SK-N-MC (cell line): Measurements from ENCODE around the gene SLC9A9.

Experiments
- DNase-seq: peaks from one replicate; pipeline ENCODE4 v3.0.0-alpha.2; 2011; ENCODE audit warnings: low read depth, low spot score
- H3K27ac ChIP-seq: fragments of 200-600 bp; sonication (generic); 2 replicates; pipeline ENCODE4 v1.5.1; 2016; ENCODE audit warnings: mixed run types
- H3K36me3 ChIP-seq: fragments of 200-600 bp; sonication (generic); 2 replicates; pipeline ENCODE4 v1.6.1; 2017; ENCODE audit warnings: antibody characterized with exemption, low read length, mixed read lengths; ENCODE audit not compliant: insufficient read depth
- H3K4me3 ChIP-seq: fragments of 200-600 bp; sonication (generic); 2 replicates; pipeline ENCODE4 v1.5.1; 2016
- H3K9ac ChIP-seq: fragments of 200-600 bp; sonication (generic); 2 replicates; pipeline ENCODE4 v1.8.0; 2017; ENCODE audit warnings: mixed run types, mixed read lengths; ENCODE audit not compliant: insufficient read length
- H3K9me3 ChIP-seq: fragments of 200-600 bp; sonication (generic); 2 replicates; pipeline ENCODE4 v1.6.1; 2017; ENCODE audit warnings: low read depth, mild to moderate bottlenecking, antibody characterized with exemption, low read length, moderate library complexity, mixed read lengths
- EZH2 ChIP-seq: fragments of 200-600 bp; sonication (generic); IDR thresholded peaks from one replicate; pipeline ENCODE4 v1.6.1; 2017; ENCODE audit warnings: antibody characterized with exemption
- FOXP2 ChIP-seq: optimal IDR thresholded peaks from 2 replicates; pipeline ENCODE3; 2011; ENCODE audit warnings: mild to moderate bottlenecking, moderate library complexity; ENCODE audit not compliant: insufficient read depth; ENCODE audit errors: extremely low read length, control extremely low read depth
- POLR2AphosphoS5 ChIP-seq: IDR thresholded peaks from 2 replicates; pipeline ENCODE4 v1.6.1; 2012; ENCODE audit warnings: mild to moderate bottlenecking, low read depth, low read length, borderline replicate concordance

SLC9A9 gene

DNA sequence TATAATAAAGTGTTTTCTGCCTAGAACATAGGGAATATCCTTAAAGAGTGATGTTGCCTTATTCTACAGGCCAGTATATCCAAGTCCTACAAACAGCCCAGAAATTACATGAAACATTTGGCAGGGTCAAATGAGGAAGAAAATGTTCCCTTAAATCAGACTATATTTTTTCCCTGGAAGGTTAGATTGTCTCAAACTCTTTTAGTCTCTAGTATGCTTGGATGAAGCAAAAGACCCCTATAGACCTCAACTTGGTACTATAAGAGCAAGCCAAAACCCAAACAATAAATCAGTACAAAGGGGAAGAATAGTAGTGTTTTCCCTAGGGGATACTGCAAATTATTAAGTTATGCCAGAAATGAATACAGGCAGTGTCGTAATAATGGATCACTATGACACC is 310.2 kb downstream of the SLC9A9 start:
- no peak overlapping the region for H3K9ac ChIP-seq
- TF ChIP-seq POLR2AphosphoS5 (no peak), FOXP2 (no peak), EZH2 (no peak)
- H3K27ac ChIP-seq: no peak overlapping the region
- no peaks in the 10 kb centered on the region for H3K36me3 ChIP-seq
- no peak overlapping the region for H3K4me3 ChIP-seq
- H3K9me3 ChIP-seq: no peaks in the 10 kb centered on the region
- DNase-seq: no peak

DNA sequence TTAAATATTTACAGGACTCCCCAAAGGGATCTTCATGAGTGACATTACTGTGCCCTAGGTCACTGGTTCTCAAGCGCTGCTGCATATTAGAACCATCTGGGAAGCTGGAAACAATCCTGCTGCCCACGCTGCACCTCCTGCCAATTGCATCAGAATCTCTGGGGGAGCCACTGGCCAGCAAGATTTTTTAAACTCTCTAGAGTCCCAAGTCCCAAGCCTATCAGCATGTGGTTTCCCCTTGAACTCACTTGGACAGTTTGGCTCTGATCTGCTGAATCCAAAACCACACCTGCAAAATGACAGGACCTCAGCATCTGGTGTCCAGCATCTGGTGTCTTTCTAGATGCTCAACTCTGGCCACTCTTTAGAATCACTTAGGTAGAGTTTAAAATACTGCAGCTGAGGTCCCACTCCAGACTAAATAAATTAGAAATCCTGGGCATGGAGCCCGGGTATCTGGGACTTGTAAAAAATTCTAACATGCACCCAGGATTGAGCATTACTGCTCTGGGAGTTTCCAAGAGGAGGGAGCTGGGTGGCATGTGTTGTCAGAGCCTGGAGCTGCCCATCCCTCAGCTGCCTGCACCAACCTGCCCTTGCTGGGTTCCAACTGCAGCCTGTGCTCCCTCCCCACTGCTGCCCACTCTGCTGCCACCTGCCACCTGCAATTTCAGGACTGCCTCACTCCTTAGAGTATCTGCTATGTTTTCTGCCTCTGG is 311.3 kb downstream of the SLC9A9 start:
- no peak for DNase-seq
- TF ChIP-seq FOXP2: no peak
- no peak for TF ChIP-seq EZH2
- TF ChIP-seq POLR2AphosphoS5: no peak
- H3K36me3 ChIP-seq: no peaks in the 10 kb centered on the region
- H3K27ac ChIP-seq: no peak overlapping the region
- H3K9ac ChIP-seq: no peak overlapping the region
- no peak overlapping the region for H3K4me3 ChIP-seq
- no peaks in the 10 kb centered on the region for H3K9me3 ChIP-seq

DNA sequence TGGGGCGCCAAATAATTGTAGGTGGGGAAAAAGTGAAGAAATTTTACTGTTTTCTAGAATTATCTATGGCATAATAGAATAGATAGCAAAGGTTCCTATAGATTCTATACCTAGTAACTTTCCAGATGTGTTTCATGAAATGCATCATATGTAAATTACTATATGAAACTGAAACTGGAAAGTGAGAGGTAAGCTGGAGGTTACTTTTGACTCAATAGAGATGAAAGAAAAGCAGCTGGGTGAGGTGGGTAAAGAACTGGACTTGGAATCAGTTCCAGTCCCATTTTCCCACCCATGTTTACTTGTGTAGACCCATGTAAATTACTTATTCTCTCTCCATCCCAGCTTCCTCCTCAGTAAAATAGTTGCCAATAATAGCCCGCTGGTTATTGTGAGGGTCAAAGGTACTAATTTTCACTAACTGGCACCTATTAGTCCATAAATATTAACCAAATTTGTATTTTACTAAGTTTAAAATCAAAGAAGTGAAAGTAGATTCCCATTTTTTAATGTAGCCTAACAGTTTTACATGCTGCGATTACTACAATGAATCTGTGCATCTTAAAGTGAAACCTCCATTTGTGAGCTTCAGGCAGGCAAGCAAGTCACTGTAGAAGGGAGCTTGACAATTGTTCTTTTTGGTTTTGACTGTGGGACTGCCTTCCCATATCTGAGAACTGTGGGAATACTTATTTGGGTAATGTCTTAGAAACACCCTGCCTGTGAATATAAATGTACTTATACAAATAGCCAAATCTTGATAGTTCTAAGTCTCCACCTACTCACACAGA is 312.1 kb downstream of the SLC9A9 start:
- no peak for DNase-seq
- TF ChIP-seq FOXP2 (no peak), POLR2AphosphoS5 (no peak), EZH2 (no peak)
- H3K9me3 ChIP-seq: no peaks in the 10 kb centered on the region
- no peak overlapping the region for H3K4me3 ChIP-seq
- H3K36me3 ChIP-seq: no peaks in the 10 kb centered on the region
- no peak overlapping the region for H3K9ac ChIP-seq
- no peak overlapping the region for H3K27ac ChIP-seq

DNA sequence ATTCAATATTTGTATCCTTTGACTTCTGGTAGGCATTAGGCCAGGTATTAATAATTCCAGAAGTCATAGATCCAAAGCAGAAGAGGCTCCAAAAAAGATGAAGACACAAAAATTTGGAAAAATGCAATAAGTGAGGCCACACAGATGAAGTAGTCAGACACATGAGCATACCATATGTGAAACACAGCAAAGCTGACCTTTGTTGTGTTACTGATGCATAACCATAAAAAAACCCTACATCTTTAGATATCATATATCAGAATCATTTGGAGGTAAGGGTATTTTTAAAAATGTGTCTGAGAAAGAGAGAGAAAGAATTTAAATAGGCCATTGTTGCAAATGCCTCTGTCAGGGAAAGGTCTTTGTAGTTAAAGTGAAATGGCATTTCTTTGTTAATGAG is 314.9 kb downstream of the SLC9A9 start:
- Histone ChIP-seq H3K9ac (no peak overlapping the region), H3K9me3 (no peaks in the 10 kb centered on the region), H3K4me3 (no peak overlapping the region), H3K27ac (no peak overlapping the region), H3K36me3 (no peaks in the 10 kb centered on the region)
- TF ChIP-seq FOXP2 (no peak), EZH2 (no peak), POLR2AphosphoS5 (no peak)
- no peak for DNase-seq

DNA sequence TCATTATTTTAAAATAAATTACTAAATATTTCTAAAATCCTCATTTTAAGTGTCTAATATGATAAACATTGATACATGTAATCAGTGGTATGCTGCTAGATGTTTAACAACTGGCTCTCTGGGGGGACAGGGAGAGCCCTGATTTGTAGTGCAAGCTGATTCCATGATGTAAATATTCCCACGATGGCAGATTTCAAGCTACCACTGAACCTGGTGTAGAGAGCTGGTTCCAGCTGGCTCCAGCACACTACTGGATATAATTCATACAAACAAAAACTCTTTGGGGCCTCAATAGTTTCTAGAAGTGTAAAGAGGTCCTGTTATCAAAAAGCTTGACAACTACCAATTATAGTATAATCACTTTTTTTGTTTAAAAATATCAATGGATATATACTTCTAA is 316.2 kb downstream of the SLC9A9 start:
- H3K9ac ChIP-seq: no peak overlapping the region
- H3K4me3 ChIP-seq: no peak overlapping the region
- no peaks in the 10 kb centered on the region for H3K9me3 ChIP-seq
- DNase-seq: no peak
- TF ChIP-seq FOXP2: no peak
- H3K27ac ChIP-seq: no peak overlapping the region
- H3K36me3 ChIP-seq: no peaks in the 10 kb centered on the region

DNA sequence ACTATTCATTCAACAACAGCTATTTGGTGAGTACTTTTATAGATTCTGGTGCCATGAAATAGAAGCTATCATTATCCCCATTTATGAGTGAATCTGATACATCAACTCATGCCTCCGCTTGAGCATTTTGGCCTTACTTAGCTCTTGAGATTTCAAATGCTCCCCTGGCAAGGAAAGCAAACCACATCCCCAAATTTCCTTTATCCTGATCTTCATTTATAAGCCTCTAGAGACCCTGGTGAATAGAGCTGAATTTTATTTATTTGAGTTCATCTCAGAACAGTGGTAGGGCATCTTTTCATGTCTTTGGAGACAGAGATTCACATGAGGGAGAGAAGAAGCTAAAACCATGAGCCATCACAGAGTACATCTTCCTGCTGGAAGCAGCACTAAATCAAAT is 317.2 kb downstream of the SLC9A9 start:
- Histone ChIP-seq H3K27ac (no peak overlapping the region), H3K4me3 (no peak overlapping the region), H3K9ac (no peak overlapping the region), H3K9me3 (no peaks in the 10 kb centered on the region), H3K36me3 (no peaks in the 10 kb centered on the region)
- DNase-seq: no peak
- TF ChIP-seq POLR2AphosphoS5: no peak
- TF ChIP-seq EZH2: no peak
- no peak for TF ChIP-seq FOXP2

DNA sequence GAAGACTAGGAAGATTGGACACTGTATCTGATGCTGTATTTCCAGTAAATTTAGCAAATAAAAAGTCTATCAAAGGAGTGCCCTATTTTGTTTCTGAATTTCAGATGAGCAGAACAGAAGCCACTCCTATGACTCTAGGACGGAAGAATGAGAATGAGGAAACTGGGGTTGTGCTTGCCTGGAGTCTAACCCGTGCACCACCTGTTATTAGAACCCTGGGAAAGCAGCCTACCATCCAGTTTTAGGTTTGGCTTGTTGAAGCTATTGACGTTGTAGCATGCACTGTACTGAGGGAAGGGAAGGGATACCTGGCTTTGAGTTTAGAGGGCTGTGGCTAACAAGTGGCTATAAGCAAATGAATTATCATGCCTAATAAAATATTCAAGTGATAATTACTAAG is 318.5 kb downstream of the SLC9A9 start:
- no peak overlapping the region for H3K9ac ChIP-seq
- no peak for DNase-seq
- no peak overlapping the region for H3K4me3 ChIP-seq
- H3K36me3 ChIP-seq: no peaks in the 10 kb centered on the region
- TF ChIP-seq FOXP2 (no peak), POLR2AphosphoS5 (no peak), EZH2 (no peak)
- H3K9me3 ChIP-seq: no peaks in the 10 kb centered on the region
- no peak overlapping the region for H3K27ac ChIP-seq

DNA sequence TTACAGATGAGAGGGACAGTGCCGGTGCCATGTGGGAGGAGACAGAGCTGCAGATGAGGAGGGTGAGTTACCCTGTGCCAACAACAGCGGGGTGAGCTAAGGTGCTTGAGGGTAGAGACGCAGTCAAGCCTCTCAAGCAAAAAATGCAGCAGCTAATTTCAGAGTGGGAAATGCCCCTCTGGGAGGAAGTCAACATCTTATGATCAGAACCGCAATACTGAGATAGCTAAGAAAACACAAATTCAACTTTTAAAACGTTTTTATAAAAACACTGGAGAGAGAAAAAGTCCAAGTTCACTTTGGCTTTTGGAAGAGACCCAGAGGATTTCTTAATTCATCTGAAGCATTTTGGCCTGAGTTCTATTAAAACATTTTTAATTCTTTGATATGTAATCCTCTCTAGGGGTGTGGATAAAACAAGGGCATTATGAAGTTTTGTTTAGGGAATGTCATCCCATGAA is 319.2 kb downstream of the SLC9A9 start:
- H3K4me3 ChIP-seq: no peak overlapping the region
- no peak overlapping the region for H3K9ac ChIP-seq
- no peaks in the 10 kb centered on the region for H3K36me3 ChIP-seq
- no peak for DNase-seq
- no peak overlapping the region for H3K27ac ChIP-seq
- no peaks in the 10 kb centered on the region for H3K9me3 ChIP-seq
- TF ChIP-seq EZH2 (no peak), FOXP2 (no peak), POLR2AphosphoS5 (no peak)
